IMR-90 (cell line): ENCODE results near the gene FADS1. TPM values are rescaled to one million over a fixed set of nuclear protein-coding genes. Genes with fewer than 3 reads are reported as not detected.

Experiments
- ATAC-seq: fragments of 200-7000 bp; cut with Tn5 transposase; 2 replicates; pipeline ENCODE4 v1.9.1; 2020; ENCODE audit warnings: low read depth, mild to moderate bottlenecking, moderate library complexity
- BruUV-seq: library from RNA; stranded (reverse); fragments of 400-500 nt; replicated peaks from 2 replicates; lab custom pipeline; 2021; lab: Mats Ljungman, UMichigan
- CTCF ChIA-PET: fragments of 300-600 bp; formaldehyde crosslinking; extraction: SDS; loops from one replicate; lab custom pipeline; 2021; ENCODE audit warnings: antibody characterized with exemption; lab: Yijun Ruan, JAX
- POLR2A ChIA-PET: fragments of 300-600 bp; sonication (Branson Sonifier 250); formaldehyde crosslinking; loops from one replicate; lab custom pipeline; 2022; ENCODE audit warnings: antibody characterized with exemption; ENCODE audit not compliant: unreplicated experiment; lab: Charles Lee
- DNase-seq: peaks from one replicate; pipeline ENCODE4 v3.0.0; 2013
- H2AFZ ChIP-seq: replicated peaks from 2 replicates; pipeline ENCODE3; 2013; ENCODE audit warnings: low read length, mild to moderate bottlenecking; ENCODE audit not compliant: poor library complexity
- H2AK5ac ChIP-seq: 2 replicates; pipeline ENCODE4 v1.6.1; 2013; ENCODE audit warnings: low read depth, low read length, inconsistent platforms
- H2AK9ac ChIP-seq: replicated peaks from 2 replicates; pipeline ENCODE3; 2013; ENCODE audit warnings: mild to moderate bottlenecking, low read depth, low read length, moderate library complexity; ENCODE audit not compliant: poor library complexity
- H2BK120ac ChIP-seq: 2 replicates; pipeline ENCODE4 v1.6.1; 2013; ENCODE audit warnings: low read depth, low read length, inconsistent platforms
- H2BK15ac ChIP-seq: 3 replicates; pipeline ENCODE4 v1.6.1; 2013; ENCODE audit warnings: low read depth, low read length, inconsistent platforms
- H2BK20ac ChIP-seq: 2 replicates; pipeline ENCODE4 v1.6.1; 2013; ENCODE audit warnings: low read depth, mild to moderate bottlenecking, inconsistent platforms, low read length, moderate library complexity
- H2BK5ac ChIP-seq: 2 replicates; pipeline ENCODE4 v1.6.1; 2013; ENCODE audit warnings: mild to moderate bottlenecking, low read depth, low read length, inconsistent platforms; ENCODE audit not compliant: poor library complexity, severe bottlenecking
- H3K14ac ChIP-seq: replicated peaks from 2 replicates; pipeline ENCODE4 v1.6.1; 2013; ENCODE audit warnings: low read depth, low read length, inconsistent platforms
- H3K18ac ChIP-seq: 2 replicates; pipeline ENCODE4 v1.6.1; 2013; ENCODE audit warnings: low read depth, low read length, control low read depth
- H3K23ac ChIP-seq: 2 replicates; pipeline ENCODE4 v1.6.1; 2013; ENCODE audit warnings: low read depth, low read length, inconsistent platforms
- H3K27ac ChIP-seq: 2 replicates; pipeline ENCODE4 v1.5.1; 2013; ENCODE audit warnings: mild to moderate bottlenecking, control low read depth, low read length; ENCODE audit not compliant: insufficient read depth
- H3K27me3 ChIP-seq: 2 replicates; pipeline ENCODE4 v1.6.1; 2013; ENCODE audit warnings: low read length; ENCODE audit not compliant: control insufficient read depth, insufficient read depth
- H3K36me3 ChIP-seq: 2 replicates; pipeline ENCODE4 v1.6.1; 2013; ENCODE audit warnings: low read length, mixed read lengths; ENCODE audit not compliant: control insufficient read depth, insufficient read depth
- H3K4ac ChIP-seq: 2 replicates; pipeline ENCODE4 v1.6.1; 2013; ENCODE audit warnings: low read depth, low read length, inconsistent platforms
- H3K4me1 ChIP-seq: 2 replicates; pipeline ENCODE4 v1.6.1; 2013; ENCODE audit warnings: low read length, mixed read lengths; ENCODE audit not compliant: control insufficient read depth, insufficient read depth
- H3K4me2 ChIP-seq: 2 replicates; pipeline ENCODE4 v1.6.1; 2013; ENCODE audit warnings: low read depth, mild to moderate bottlenecking, control low read depth, low read length, moderate library complexity
- H3K4me3 ChIP-seq: 2 replicates; pipeline ENCODE4 v1.5.1; 2013; ENCODE audit warnings: low read depth, mild to moderate bottlenecking, control low read depth, low read length, moderate library complexity; ENCODE audit not compliant: insufficient read depth
- H3K56ac ChIP-seq: 2 replicates; pipeline ENCODE4 v1.6.1; 2013; ENCODE audit warnings: low read length, inconsistent platforms; ENCODE audit not compliant: insufficient read depth; ENCODE audit errors: extremely low read depth
- H3K79me1 ChIP-seq, 2 experiments: 2 replicates each; pipeline ENCODE4 v1.6.1; 2013; ENCODE audit warnings: low read length in 2 of 2, inconsistent platforms in 1 of 2, low read depth in 1 of 2
- H3K9ac ChIP-seq: 2 replicates; pipeline ENCODE4 v1.6.1; 2013; ENCODE audit warnings: low read depth, low read length, control low read depth
- H3K9me1 ChIP-seq: 2 replicates; pipeline ENCODE4 v1.6.1; 2013; ENCODE audit warnings: low read length, inconsistent platforms; ENCODE audit not compliant: insufficient read depth
- H3K9me3 ChIP-seq: 2 replicates; pipeline ENCODE4 v1.6.1; 2013; ENCODE audit warnings: low read length; ENCODE audit not compliant: control insufficient read depth, insufficient read depth
- H4K20me1 ChIP-seq: 2 replicates; pipeline ENCODE4 v1.6.1; 2013; ENCODE audit warnings: low read length, inconsistent platforms; ENCODE audit not compliant: insufficient read depth
- H4K5ac ChIP-seq: 2 replicates; pipeline ENCODE4 v1.6.1; 2013; ENCODE audit warnings: mild to moderate bottlenecking, low read depth, low read length, control low read depth
- H4K8ac ChIP-seq, 2 experiments: 2 replicates each; pipeline ENCODE4 v1.6.1; 2013; ENCODE audit warnings: low read depth in 2 of 2, low read length in 2 of 2, control low read depth in 1 of 2, inconsistent platforms in 1 of 2
- H4K91ac ChIP-seq: 2 replicates; pipeline ENCODE4 v1.6.1; 2013; ENCODE audit warnings: low read depth, low read length, inconsistent platforms; ENCODE audit not compliant: insufficient read depth
- CHD1 ChIP-seq: IDR thresholded peaks from 2 replicates; pipeline ENCODE4 v1.6.1; 2012; ENCODE audit warnings: low read depth, low read length, improper control_type of control experiment
- FOS ChIP-seq: fragments of 150-350 bp; IDR thresholded peaks from 2 replicates; pipeline ENCODE4 v1.6.1; 2016; ENCODE audit warnings: low read depth, low read length
- MXI1 ChIP-seq: IDR thresholded peaks from 2 replicates; pipeline ENCODE4 v1.6.1; 2012; ENCODE audit warnings: low read depth, mild to moderate bottlenecking, low read length, moderate library complexity, borderline replicate concordance
- NFE2L2 ChIP-seq: fragments of 150-350 bp; IDR thresholded peaks from 2 replicates; pipeline ENCODE4 v1.6.1; 2016; ENCODE audit warnings: low read depth, mild to moderate bottlenecking, low read length
- RCOR1 ChIP-seq: IDR thresholded peaks from 2 replicates; pipeline ENCODE4 v1.6.1; 2012; ENCODE audit warnings: mild to moderate bottlenecking, low read length, improper control_type of control experiment; ENCODE audit not compliant: insufficient replicate concordance
- RFX5 ChIP-seq: IDR thresholded peaks from 2 replicates; pipeline ENCODE4 v1.8.0; 2012; ENCODE audit warnings: low read depth, mild to moderate bottlenecking, low read length, moderate library complexity
- SMC3 ChIP-seq: fragments of 150-350 bp; IDR thresholded peaks from 2 replicates; pipeline ENCODE4 v1.6.1; 2016; ENCODE audit warnings: low read depth, mild to moderate bottlenecking, antibody characterized with exemption, low read length, moderate library complexity
- USF2 ChIP-seq: fragments of 150-350 bp; IDR thresholded peaks from 2 replicates; pipeline ENCODE4 v1.6.1; 2017; ENCODE audit warnings: mild to moderate bottlenecking, antibody characterized with exemption, low read length, low read depth
- WGBS, 2 experiments: methylation state at CpG; one replicate each; pipeline versions ENCODE4 v1.1.5 to v1.1.7; 2013; ENCODE audit warnings: missing lambda C conversion rate in 2 of 2; ENCODE audit not compliant: insufficient read length in 1 of 2; ENCODE audit errors: extremely low coverage in 2 of 2; 5-methylcytosine and 5-hydroxymethylcytosine counted together
- dilution Hi-C: fragments of 300-500 bp; cut with HindIII; formaldehyde crosslinking; loops from one replicate; pipeline ENCODE4 v1.14.3; 2018; ENCODE audit warnings: low sequenced_read_pairs; ENCODE audit not compliant: unreplicated experiment
- in situ Hi-C: fragments of 300-500 bp; cut with MboI; formaldehyde crosslinking; loops from 3 replicates; pipeline ENCODE4 v1.14.3; 2019; ENCODE audit warnings: low sequenced_read_pairs, inconsistent platforms, mixed read lengths
- intact Hi-C: fragments of 100-400 bp; cut with micrococcal nuclease; formaldehyde crosslinking; loops from 2 replicates; pipeline ENCODE4 v1.10.0; 2022
- polyA plus RNA-seq, 3 experiments: library from polyadenylated mRNA; depleted of rRNA; stranded (reverse); fragments of >200 nt; gene quantifications; 2 replicates each; pipeline ENCODE4 v1.2.3, GENCODE V29; 2012; ENCODE audit warnings: low replicate concordance in 1 of 3
- total RNA-seq: library from RNA; depleted of rRNA; stranded (reverse); fragments of >200 nt; gene quantifications from 2 replicates; pipeline ENCODE4 v1.2.3, GENCODE V29; 2012
- TF ChIP-seq, protein P1 (sequence below): fragments of 150-350 bp; IDR thresholded peaks from 2 replicates; pipeline ENCODE4 v1.6.1; 2016; ENCODE audit warnings: low read depth, mild to moderate bottlenecking, low read length, moderate library complexity, borderline replicate concordance

FADS1 gene
- total and polyA plus RNA-seq, 2 of the 4 experiments (the other 2 are of a cell fraction): 16.3 to 18.4 TPM

DNA sequence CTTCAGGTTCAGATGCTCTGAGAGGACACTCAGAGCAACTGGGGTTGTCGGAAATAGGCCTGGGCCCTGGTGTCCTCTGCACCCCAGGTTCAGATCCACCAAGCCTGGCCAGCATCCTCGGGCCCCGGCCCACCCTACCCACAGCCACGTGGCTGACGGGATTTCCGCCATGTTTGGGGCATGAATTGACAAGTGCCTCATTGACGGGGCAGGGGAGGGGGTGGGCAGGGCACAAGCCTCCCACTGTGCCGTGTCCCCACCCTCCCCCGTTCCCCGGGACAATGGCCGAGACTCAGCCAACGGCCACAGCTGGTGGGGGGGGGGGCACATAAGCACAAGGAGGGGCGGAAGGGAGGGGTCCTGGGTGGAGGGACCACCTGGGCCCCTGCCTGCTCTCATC lies 55.9 kb downstream of the FADS1 start:
- no CpG with 5 or more reads among the region's 13 CpGs for WGBS, 2 experiments
- intact Hi-C loops: no loop called here
- no peak overlapping the region for H2BK15ac ChIP-seq

More for the DNA sequence above, 55.9 kb downstream of the FADS1 start:
- Histone ChIP-seq H2BK20ac (no peak overlapping the region), H3K79me1 (0 out of 4 replicates have a peak, but pooled peaks cover 0 to 3% of the 10 kb centered on the region in 2 experiments), H4K5ac (no peak overlapping the region), H4K91ac (no peak overlapping the region), H4K20me1 (no peaks in the 10 kb centered on the region), H3K4ac (no peak overlapping the region), H3K36me3 (no peaks in the 10 kb centered on the region), H2AFZ (no peak overlapping the region), H2AK9ac (no peak overlapping the region), H2BK120ac (no peak overlapping the region), H3K56ac (no peak overlapping the region), H2BK5ac (no peak overlapping the region), H3K9ac (no peak overlapping the region), H3K4me2 (no peak overlapping the region), H3K27me3 (no peaks in the 10 kb centered on the region; the same call in 1 of the 2 replicates), H3K9me3 (no peaks in the 10 kb centered on the region), H3K18ac (no peak overlapping the region), H2AK5ac (no peak overlapping the region; the same call in 1 of the 2 replicates), H4K8ac (no peak overlapping the region), H3K9me1 (no peaks in the 10 kb centered on the region), H3K4me3 (no peak overlapping the region), H3K4me1 (peaks cover 9% of the 10 kb centered on the region), H3K27ac (no peak overlapping the region), H3K14ac (no peak overlapping the region), H3K23ac (no peak overlapping the region)
- ATAC-seq (no peak), DNase-seq (no peak)
- no TSS peak for BruUV-seq
- in situ Hi-C loops (no loop called here), dilution Hi-C loops (no loop called here)
- CTCF ChIA-PET: no interaction called here
- POLR2A ChIA-PET: no interaction called here
- TF ChIP-seq MXI1 (no peak), RCOR1 (no peak), USF2 (no peak), NFE2L2 (no peak), SMC3 (no peak), FOS (no peak), CHD1 (no peak), RFX5 (no peak)
- TF ChIP-seq, protein P1, sequence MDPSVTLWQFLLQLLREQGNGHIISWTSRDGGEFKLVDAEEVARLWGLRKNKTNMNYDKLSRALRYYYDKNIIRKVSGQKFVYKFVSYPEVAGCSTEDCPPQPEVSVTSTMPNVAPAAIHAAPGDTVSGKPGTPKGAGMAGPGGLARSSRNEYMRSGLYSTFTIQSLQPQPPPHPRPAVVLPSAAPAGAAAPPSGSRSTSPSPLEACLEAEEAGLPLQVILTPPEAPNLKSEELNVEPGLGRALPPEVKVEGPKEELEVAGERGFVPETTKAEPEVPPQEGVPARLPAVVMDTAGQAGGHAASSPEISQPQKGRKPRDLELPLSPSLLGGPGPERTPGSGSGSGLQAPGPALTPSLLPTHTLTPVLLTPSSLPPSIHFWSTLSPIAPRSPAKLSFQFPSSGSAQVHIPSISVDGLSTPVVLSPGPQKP: no peak
